Caco-2 (cell line): Measurements from ENCODE around the gene BCAR1. TPM values are rescaled to one million over a fixed set of nuclear protein-coding genes. Genes with fewer than 3 reads are reported as not detected.

Experiments
- BruUV-seq: library from RNA; stranded (reverse); fragments of 400-500 nt; replicated peaks from 2 replicates; lab custom pipeline; 2021; lab: Mats Ljungman, UMichigan
- CTCF ChIA-PET: fragments of 300-600 bp; sonication (Branson Sonifier 250); formaldehyde crosslinking; loops from one replicate; lab custom pipeline; 2022; ENCODE audit warnings: antibody characterized with exemption; lab: Charles Lee
- POLR2A ChIA-PET: fragments of 300-600 bp; sonication (Branson Sonifier 250); formaldehyde crosslinking; loops from one replicate; lab custom pipeline; 2022; ENCODE audit warnings: antibody characterized with exemption; lab: Charles Lee
- DNase-seq, 2 experiments: peaks; one replicate each; pipeline versions ENCODE4 v3.0.0 to v3.0.0-alpha.2; 2020 to 2022
- H3K27me3 ChIP-seq: replicated peaks from 2 replicates; pipeline ENCODE4 v1.6.0; 2011; ENCODE audit warnings: low read length; ENCODE audit not compliant: control insufficient read depth, insufficient read depth
- H3K36me3 ChIP-seq: 2 replicates; pipeline ENCODE4 v1.5.1; 2011; ENCODE audit warnings: low read length; ENCODE audit not compliant: control insufficient read depth, insufficient read depth
- H3K4me1 ChIP-seq: fragments of 250-450 bp; sonication (Bioruptor Pico); 2 replicates; pipeline ENCODE4 v1.5.1; 2020; ENCODE audit warnings: mild to moderate bottlenecking
- H3K4me3 ChIP-seq: 2 replicates; pipeline ENCODE4 v1.5.1; 2011; ENCODE audit warnings: low read depth, mild to moderate bottlenecking, control low read depth, low read length
- H3K9me3 ChIP-seq: fragments of 250-450 bp; sonication (Bioruptor Pico); 2 replicates; pipeline ENCODE4 v1.5.1; 2020; ENCODE audit warnings: mild to moderate bottlenecking, moderate library complexity
- H3K27ac Mint-ChIP-seq: one replicate; pipeline ENCODE4 v1.8.0; 2022; ENCODE audit warnings: mixed read lengths; ENCODE audit not compliant: unreplicated experiment
- H3K27me3 Mint-ChIP-seq: one replicate; pipeline ENCODE4 v1.8.0; 2022; ENCODE audit warnings: mixed read lengths; ENCODE audit not compliant: insufficient read depth, unreplicated experiment
- H3K36me3 Mint-ChIP-seq: one replicate; pipeline ENCODE4 v1.8.0; 2022; ENCODE audit warnings: mild to moderate bottlenecking, mixed read lengths; ENCODE audit not compliant: insufficient read depth, unreplicated experiment
- H3K4me1 Mint-ChIP-seq: one replicate; pipeline ENCODE4 v1.8.0; 2022; ENCODE audit warnings: low read depth, mixed read lengths; ENCODE audit not compliant: unreplicated experiment
- H3K4me3 Mint-ChIP-seq: one replicate; pipeline ENCODE4 v1.8.0; 2022; ENCODE audit warnings: mild to moderate bottlenecking, moderate library complexity, mixed read lengths; ENCODE audit not compliant: unreplicated experiment
- H3K9me3 Mint-ChIP-seq: one replicate; pipeline ENCODE4 v1.8.0; 2022; ENCODE audit warnings: mixed read lengths; ENCODE audit not compliant: unreplicated experiment
- intact Hi-C: fragments of 100-400 bp; cut with micrococcal nuclease; formaldehyde crosslinking; loops from one replicate; pipeline ENCODE4 v1.10.0; 2022; ENCODE audit not compliant: unreplicated experiment
- total RNA-seq: library from RNA; stranded (reverse); gene quantifications from 2 replicates; pipeline ENCODE4 v1.2.3, GENCODE V29; 2022
- TF ChIP-seq, protein P1 (sequence below), 2 experiments: fragments of 200-600 bp in 1 of 2; IDR thresholded peaks; 1 replicate in 1 of 2; 2 replicates in 1 of 2; pipeline versions ENCODE4 v1.5.1 to v1.8.0; 2011 to 2022; ENCODE audit warnings: antibody characterized with exemption in 1 of 2, control low read depth in 1 of 2, inconsistent platforms in 1 of 2, low read depth in 1 of 2, low read length in 1 of 2, mild to moderate bottlenecking in 1 of 2, moderate library complexity in 1 of 2; ENCODE audit not compliant: insufficient read depth in 1 of 2, severe bottlenecking in 1 of 2, unreplicated experiment in 1 of 2

Gene BCAR1
- total RNA-seq, 1 experiment from 2014 or later: 95.5 TPM

DNA sequence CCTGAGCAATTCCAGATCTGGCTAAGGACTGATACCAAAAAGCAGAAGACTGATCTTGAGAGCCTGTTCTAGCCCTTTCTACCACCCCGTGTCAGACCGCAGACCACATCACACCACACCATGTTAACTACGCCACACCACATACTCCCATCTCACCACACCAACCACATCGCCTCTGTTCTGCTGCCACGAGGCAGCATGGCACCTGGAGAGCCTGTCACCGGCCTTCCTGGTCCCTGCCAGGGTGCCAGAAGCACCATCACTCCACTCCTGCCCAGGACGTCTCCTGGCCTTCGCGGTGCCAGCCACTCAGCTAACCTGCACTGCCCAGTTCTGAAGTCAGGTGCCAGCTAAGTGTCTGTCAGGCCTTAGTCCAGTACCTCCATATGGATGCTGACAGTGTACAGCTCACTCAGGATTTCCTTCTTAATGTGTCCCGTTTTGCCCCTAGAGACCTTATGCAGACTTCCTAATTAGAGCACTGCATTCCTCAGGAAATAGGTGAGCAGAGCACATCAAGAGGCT is 37.2 kb upstream of the BCAR1 start:
- H3K4me3 ChIP-seq: no peak overlapping the region
- DNase-seq: no peak
- Mint-ChIP-seq H3K4me1 (no peaks in the 10 kb centered on the region), H3K9me3 (no peaks in the 10 kb centered on the region), H3K27ac (no peak overlapping the region), H3K27me3 (no peaks in the 10 kb centered on the region), H3K36me3 (peaks cover 17% of the 10 kb centered on the region), H3K4me3 (no peak overlapping the region)
- TF ChIP-seq, protein P1, sequence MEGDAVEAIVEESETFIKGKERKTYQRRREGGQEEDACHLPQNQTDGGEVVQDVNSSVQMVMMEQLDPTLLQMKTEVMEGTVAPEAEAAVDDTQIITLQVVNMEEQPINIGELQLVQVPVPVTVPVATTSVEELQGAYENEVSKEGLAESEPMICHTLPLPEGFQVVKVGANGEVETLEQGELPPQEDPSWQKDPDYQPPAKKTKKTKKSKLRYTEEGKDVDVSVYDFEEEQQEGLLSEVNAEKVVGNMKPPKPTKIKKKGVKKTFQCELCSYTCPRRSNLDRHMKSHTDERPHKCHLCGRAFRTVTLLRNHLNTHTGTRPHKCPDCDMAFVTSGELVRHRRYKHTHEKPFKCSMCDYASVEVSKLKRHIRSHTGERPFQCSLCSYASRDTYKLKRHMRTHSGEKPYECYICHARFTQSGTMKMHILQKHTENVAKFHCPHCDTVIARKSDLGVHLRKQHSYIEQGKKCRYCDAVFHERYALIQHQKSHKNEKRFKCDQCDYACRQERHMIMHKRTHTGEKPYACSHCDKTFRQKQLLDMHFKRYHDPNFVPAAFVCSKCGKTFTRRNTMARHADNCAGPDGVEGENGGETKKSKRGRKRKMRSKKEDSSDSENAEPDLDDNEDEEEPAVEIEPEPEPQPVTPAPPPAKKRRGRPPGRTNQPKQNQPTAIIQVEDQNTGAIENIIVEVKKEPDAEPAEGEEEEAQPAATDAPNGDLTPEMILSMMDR (IDR thresholded peaks at IDR 0.05; ENCODE audit: insufficient read depth in 1 of 2, low read depth in 1 of 2, low read length in 1 of 2, severe bottlenecking in 1 of 2, unreplicated experiment in 1 of 2): no peak
- POLR2A ChIA-PET: no interaction called here
- peaks cover 11% of the 10 kb centered on the region for H3K36me3 ChIP-seq
- H3K4me1 ChIP-seq: no peaks in the 10 kb centered on the region
- H3K9me3 ChIP-seq: no peaks in the 10 kb centered on the region
- intact Hi-C loops: no loop called here
- CTCF ChIA-PET: no interaction called here
- H3K27me3 ChIP-seq: no peaks in the 10 kb centered on the region; the same call in 1 of the 2 replicates
- no TSS peak for BruUV-seq

DNA sequence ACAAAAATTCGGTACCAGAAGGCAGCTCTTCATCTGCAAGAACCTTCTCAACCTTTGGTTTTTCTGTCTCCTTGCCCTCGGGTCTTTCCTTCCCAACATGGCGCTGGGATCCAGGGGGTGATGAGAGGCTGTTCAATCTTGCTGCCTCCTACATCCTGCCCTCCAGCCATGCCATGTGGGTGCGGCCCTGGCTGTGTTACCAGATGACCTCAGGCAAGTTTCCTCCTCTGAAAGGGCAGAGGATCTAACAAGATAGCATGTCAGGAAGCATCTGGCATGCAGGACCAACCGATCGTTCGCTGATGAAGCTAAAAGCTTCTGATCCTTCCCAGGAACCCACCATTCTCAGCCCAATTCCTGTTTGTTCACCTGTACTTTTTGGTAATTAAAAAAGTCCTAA is 36.8 kb upstream of the BCAR1 start:
- Mint-ChIP-seq H3K4me1 (no peaks in the 10 kb centered on the region), H3K4me3 (no peak overlapping the region), H3K36me3 (peaks cover 17% of the 10 kb centered on the region), H3K27me3 (no peaks in the 10 kb centered on the region), H3K27ac (no peak overlapping the region), H3K9me3 (no peaks in the 10 kb centered on the region)
- no peak for DNase-seq
- BruUV-seq: no TSS peak
- Histone ChIP-seq H3K9me3 (no peaks in the 10 kb centered on the region), H3K27me3 (no peaks in the 10 kb centered on the region; the same call in 1 of the 2 replicates), H3K4me3 (no peak overlapping the region), H3K4me1 (no peaks in the 10 kb centered on the region), H3K36me3 (peaks cover 11% of the 10 kb centered on the region)
- TF ChIP-seq, protein P1 (IDR thresholded peaks at IDR 0.05; ENCODE audit: insufficient read depth in 1 of 2, low read depth in 1 of 2, low read length in 1 of 2, severe bottlenecking in 1 of 2, unreplicated experiment in 1 of 2): no peak
- POLR2A ChIA-PET: no interaction called here
- CTCF ChIA-PET: no interaction called here
- intact Hi-C loops: no loop called here

DNA sequence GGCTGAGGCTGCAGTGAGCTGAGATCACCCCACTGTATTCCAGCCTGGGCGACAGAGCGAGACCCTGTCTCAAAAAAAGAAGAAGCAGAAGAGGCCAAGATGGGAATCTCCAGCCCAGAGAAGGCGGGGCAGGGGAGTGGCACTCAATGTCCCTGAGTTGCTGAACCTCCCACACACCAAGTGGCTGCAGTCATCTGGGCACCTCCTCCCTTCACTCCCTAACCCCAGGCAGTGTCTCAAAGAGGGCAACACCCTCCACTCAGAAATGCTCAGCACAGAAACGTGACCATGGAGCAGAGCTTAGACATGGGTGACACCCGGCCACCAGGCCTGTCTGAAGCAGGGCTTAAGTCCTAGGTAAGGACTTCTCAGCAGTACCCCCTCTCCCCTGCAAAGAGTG is 36.3 kb upstream of the BCAR1 start:
- no TSS peak for BruUV-seq
- Histone ChIP-seq H3K27me3 (no peaks in the 10 kb centered on the region; the same call in 1 of the 2 replicates), H3K4me3 (no peak overlapping the region), H3K9me3 (no peaks in the 10 kb centered on the region), H3K36me3 (peaks cover 11% of the 10 kb centered on the region), H3K4me1 (no peaks in the 10 kb centered on the region)
- CTCF ChIA-PET: interaction anchor here (0.5 kb wide), 1 partner anchor 475 kb away, joined by 6 read pairs; no protein-coding TSS in a partner anchor
- Mint-ChIP-seq H3K4me1 (no peaks in the 10 kb centered on the region), H3K4me3 (no peak overlapping the region), H3K27ac (no peak overlapping the region), H3K27me3 (no peaks in the 10 kb centered on the region), H3K36me3 (peaks cover 17% of the 10 kb centered on the region), H3K9me3 (no peaks in the 10 kb centered on the region)
- POLR2A ChIA-PET: no interaction called here
- TF ChIP-seq, protein P1 (IDR thresholded peaks at IDR 0.05; ENCODE audit: insufficient read depth in 1 of 2, low read depth in 1 of 2, low read length in 1 of 2, severe bottlenecking in 1 of 2, unreplicated experiment in 1 of 2): no peak
- DNase-seq: no peak
- intact Hi-C loops: no loop called here
